Subcutaneous adipose tissue (tissue), 4 donors: Measurements from ENCODE around the gene NME2. TPM values are rescaled to one million over a fixed set of nuclear protein-coding genes. Genes with fewer than 3 reads are reported as not detected.

ENCODE experiments used
- total RNA-seq, 4 donors: library from RNA; depleted of rRNA; stranded (reverse); fragments of >200 nt; gene quantifications; one replicate each; pipeline ENCODE4 v1.1.0, GENCODE V29; 2016
- TF ChIP-seq, protein P1 (sequence below): fragments of 450-650 bp; IDR thresholded peaks from one replicate; pipeline ENCODE4 v1.5.1; 2016; ENCODE audit warnings: low read depth, mild to moderate bottlenecking, control low read depth, antibody characterized with exemption, moderate library complexity

NME2 gene
- total RNA-seq: 100 to 1,000 TPM; 254 to 500 (median 385) TPM

DNA sequence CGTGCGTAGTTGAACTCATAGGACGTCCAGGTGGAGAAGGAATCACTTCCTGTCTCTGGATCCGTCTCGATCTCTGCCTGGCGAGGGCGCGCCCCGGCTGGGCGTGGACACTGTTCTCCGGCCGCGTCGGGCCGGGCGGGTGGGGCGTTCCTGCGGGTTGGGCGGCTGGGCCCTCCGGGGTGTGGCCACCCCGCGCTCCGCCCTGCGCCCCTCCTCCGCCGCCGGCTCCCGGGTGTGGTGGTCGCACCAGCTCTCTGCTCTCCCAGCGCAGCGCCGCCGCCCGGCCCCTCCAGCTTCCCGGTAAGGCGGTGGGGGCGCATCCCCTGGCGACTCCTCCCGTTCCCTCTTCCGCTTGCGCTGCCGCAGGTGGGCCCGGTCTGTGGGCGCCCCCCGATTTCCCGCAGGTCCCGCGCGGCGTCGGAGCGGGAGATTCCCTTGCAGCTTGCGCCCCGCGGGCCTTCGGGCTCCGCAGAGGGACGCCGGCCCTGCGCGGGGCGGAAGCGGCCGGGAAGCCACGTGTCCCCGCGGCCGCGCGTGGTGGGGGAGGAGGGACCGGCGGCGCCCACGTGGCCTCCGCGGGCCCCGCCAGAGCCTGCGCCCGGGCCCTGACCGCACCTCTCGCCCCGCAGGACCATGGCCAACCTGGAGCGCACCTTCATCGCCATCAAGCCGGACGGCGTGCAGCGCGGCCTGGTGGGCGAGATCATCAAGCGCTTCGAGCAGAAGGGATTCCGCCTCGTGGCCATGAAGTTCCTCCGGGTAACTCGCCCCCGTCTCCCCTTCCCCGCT lies at the start of gene NME2:
Gene NME2 (plus strand): TSS at position 214 of the 789 bp plus-strand sequence. CDS start 420 bp downstream, at position 634.
- TF ChIP-seq, protein P1, sequence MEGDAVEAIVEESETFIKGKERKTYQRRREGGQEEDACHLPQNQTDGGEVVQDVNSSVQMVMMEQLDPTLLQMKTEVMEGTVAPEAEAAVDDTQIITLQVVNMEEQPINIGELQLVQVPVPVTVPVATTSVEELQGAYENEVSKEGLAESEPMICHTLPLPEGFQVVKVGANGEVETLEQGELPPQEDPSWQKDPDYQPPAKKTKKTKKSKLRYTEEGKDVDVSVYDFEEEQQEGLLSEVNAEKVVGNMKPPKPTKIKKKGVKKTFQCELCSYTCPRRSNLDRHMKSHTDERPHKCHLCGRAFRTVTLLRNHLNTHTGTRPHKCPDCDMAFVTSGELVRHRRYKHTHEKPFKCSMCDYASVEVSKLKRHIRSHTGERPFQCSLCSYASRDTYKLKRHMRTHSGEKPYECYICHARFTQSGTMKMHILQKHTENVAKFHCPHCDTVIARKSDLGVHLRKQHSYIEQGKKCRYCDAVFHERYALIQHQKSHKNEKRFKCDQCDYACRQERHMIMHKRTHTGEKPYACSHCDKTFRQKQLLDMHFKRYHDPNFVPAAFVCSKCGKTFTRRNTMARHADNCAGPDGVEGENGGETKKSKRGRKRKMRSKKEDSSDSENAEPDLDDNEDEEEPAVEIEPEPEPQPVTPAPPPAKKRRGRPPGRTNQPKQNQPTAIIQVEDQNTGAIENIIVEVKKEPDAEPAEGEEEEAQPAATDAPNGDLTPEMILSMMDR: no peak

DNA sequence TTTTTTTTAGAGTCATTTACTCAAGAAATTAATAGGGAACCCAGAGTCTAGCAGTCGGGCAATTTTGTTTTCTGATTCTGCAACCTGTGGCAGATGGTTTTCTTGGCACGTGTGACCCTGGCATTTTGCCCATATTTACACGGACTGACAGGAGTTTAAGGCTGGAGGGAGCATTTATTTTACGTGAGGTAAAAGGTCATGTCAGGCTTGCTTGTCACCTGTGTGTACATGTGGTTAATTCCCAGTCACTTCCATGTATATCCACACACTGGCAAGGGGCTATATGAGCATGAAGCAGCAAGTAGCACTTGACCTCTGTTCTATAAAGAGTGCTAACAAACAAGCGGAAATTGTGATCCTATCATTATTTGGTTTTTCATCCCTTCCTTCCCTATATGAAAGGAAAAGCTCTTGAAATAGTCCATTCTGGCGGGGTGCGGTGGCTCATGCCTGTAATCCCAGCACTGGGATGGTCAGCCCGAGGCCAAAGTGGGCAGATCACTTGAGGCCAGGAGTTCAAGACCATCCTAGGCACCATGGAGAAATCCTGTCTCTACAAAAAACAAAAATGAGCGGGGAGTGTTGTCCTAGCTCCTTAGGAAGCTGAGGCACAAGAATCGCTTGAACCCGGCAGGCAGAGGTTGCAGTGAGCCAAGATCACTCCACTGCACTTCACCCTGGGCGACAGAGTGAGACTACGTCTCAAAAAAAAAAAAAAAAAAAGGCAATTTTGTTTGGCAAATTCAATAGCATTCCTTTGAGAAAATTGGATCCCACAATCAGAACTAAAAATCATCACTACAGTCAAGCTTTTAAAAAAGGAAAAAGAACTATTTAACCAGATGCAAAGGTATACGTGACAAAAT lies 47.6 kb upstream of the NME2 start:
- TF ChIP-seq, protein P1: no peak

DNA sequence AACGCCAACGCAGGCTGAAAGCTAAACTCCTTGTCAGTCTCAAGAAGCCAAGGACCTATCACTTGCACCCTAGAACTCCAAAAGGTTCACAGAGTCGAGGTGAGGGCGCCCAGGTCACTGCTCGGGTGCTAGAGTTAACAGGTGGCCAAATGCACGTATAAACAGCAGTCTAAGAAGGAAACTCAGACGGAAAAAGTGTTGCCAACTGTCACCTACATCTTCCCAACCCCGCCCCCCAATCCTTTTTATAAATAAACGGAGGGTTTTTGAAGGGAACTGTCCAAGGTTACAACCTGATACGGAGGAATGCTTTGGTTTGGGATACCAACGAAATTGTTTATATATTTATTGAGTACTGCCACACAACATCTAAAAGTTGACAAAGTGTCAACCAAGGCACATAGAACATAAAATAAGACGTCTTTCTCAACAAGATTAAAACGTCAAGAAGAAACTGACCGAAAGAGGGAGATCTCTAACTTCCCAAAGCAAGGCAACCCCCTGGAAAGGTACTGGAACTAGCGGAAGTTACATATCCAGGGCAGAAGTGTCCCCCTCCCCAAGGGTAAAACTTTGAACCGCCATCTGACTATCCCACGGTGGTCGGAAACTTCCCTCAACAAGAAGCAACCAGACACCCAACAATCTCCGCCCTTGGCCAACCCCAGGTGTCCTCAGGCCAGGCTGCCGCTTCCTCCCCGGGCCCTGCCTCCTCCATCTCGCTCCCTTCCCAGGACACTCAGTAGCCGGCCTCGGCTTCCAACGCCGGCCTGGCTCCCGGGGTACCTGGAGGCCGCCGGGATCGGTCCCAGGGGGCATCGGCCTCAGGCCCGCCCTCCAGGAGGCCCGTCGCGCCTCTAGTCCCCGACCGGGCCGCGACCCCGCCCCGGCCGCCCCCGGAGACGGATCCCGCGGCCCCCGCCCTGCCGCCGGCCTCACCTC lies 46.5 kb upstream of the NME2 start:
- TF ChIP-seq, protein P1: no peak

DNA sequence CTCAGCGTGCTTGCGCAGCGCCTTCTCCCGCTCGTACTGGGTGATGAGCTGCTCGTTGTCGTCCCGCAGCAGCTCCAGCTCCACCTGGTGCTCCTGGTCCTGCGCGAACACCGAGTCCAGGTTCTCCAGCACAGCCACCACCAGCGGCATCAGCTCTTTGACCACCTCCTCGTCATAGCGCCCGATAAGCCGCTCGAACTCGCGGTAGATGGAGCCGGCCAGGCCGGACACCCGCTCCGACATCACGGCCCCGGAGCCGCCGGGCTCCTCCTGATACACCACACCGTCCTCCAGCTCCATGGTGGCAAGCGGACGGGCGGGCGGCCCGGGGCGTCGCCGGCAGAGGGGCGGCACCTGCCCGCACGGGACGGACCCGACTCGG lies 45.9 kb upstream of the NME2 start:
- TF ChIP-seq, protein P1: no peak

DNA sequence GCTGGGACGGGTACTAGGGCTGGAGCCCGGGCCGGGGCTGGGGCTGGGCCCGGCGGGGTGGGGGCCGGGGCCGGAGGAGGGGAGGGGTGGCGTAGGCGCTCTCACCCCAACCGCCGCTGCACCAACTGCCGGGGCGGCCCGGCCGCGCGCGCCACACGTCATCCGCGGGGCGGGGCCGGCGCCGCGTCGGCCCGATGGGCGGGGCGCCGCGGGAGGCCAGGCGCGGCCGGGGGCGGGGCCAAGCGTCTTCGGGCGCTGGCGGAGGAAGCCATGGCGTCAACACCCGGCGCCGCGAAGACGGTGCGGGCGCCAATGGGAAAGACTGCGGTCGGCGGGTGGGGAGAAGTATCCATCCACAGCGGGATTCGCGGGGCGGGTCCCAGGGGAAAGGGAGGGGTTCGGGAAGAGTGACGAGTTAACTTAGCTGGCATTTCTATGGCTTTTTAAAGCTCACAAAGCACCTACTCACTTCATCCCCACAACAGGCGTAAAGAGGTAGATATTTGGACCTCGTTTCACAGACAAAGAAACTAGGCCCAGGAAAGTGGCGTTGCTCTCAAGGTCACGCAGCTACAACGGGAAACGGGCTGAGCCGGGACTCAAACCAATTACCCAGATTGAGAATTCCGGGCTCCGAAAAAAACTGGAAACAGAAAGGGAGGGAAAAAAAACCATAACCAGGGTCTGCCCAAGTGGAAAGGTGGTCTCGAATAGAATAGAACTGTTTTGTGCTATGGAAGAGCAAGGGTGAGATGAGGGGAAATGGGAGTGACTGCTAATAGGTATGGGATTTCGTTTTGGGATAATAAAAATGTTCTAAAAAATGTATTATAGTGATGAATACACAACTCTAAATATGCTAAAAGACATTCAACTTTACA lies 45.2 kb upstream of the NME2 start, which contains the start of gene SPAG9:
Gene SPAG9 (minus strand): TSS at position 130 of the 881 bp plus-strand sequence. CDS start 212 bp downstream, outside the sequence.
- TF ChIP-seq, protein P1: no peak
